Cardiac fibroblast (primary cell): Measurements from ENCODE around the gene TIAM1.

Experiments used
- DNase-seq, 2 donors: peaks; one replicate each; pipeline versions ENCODE4 v3.0.0 to v3.0.0-alpha.2; 2010; ENCODE audit warnings: low read depth in 2 of 2
- H3K4me3 ChIP-seq, 2 donors: replicated peaks in 1 of 2; 1 replicate in 1 of 2; 2 replicates in 1 of 2; pipeline ENCODE4 v1.5.1; 2011; ENCODE audit warnings: low read depth in 2 of 2, low read length in 2 of 2, mild to moderate bottlenecking in 2 of 2, moderate library complexity in 1 of 2
- TF ChIP-seq, protein P1 (sequence below): IDR thresholded peaks from one replicate; pipeline ENCODE4 v1.5.1; 2011; ENCODE audit warnings: low read depth, mild to moderate bottlenecking, low read length, inconsistent platforms

The TIAM1 gene

DNA sequence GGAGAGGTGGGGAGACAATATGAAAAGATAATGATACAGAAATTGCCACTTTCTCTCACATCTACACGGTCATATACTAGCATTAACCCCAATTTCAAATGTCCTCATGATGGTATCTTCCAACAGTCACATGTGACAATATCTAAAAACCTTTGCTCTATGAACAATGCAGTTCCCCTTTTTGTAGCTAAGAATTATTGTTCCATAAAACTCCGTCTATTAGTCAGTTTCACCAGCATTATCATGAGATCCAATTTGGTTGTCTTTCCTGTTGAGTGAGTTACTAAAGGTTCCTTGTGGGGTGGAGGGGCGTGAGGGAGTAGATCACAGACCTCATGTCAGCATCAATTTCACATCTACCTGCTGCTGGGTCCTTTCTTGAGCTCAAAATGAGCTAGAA, 1.7 kb downstream of the TIAM1 start:
- DNase-seq: no peak
- no peak overlapping the region for H3K4me3 ChIP-seq
- TF ChIP-seq, protein P1, sequence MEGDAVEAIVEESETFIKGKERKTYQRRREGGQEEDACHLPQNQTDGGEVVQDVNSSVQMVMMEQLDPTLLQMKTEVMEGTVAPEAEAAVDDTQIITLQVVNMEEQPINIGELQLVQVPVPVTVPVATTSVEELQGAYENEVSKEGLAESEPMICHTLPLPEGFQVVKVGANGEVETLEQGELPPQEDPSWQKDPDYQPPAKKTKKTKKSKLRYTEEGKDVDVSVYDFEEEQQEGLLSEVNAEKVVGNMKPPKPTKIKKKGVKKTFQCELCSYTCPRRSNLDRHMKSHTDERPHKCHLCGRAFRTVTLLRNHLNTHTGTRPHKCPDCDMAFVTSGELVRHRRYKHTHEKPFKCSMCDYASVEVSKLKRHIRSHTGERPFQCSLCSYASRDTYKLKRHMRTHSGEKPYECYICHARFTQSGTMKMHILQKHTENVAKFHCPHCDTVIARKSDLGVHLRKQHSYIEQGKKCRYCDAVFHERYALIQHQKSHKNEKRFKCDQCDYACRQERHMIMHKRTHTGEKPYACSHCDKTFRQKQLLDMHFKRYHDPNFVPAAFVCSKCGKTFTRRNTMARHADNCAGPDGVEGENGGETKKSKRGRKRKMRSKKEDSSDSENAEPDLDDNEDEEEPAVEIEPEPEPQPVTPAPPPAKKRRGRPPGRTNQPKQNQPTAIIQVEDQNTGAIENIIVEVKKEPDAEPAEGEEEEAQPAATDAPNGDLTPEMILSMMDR: no peak

DNA sequence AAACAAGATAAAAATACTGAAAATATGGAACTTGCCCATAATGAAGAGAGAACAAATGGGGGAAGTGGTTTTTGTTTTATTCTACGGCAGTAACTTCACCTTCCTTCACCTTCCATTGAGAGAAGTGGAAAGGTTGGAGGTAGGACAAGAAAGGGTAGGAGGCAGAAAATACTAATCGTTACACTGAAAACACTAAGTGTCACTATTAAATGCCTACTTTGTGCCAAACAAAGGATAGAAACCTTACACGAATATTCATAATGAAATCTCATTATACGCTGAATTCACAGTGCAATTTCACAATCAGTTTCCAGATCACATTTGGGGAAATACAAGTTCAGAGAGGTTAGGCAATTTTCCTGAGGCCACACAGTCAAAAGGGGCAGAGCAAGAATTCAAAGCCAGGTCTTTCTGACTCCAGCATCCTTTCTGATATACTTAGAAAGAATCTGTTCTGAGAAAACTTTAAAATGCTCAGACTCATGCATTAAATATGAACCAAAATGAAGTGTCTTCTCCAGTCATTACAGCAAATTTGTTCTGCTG, 3.0 kb downstream of the TIAM1 start:
- TF ChIP-seq, protein P1: no peak
- DNase-seq: no peak
- H3K4me3 ChIP-seq: no peak overlapping the region

DNA sequence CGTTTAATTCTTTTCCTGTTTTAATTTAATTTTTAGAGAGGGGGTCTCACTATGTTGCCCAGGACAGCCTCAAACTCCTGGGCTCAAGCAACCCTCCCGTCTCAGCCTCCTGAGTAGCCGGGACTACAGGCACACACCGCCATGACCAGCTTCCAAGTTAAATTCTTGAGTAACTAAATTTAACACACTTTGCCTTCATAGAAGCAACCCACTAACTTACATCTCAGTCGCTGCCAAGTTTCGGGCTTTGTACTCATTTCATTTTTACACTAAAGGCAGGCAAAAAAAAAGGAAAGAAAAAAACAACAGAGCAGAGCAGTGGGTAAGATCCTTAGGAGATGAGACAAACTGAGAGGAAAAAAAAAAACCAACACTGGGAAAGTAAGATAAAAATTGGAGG, 3.5 kb downstream of the TIAM1 start:
- TF ChIP-seq, protein P1: no peak
- no peak overlapping the region for H3K4me3 ChIP-seq
- DNase-seq: no peak

DNA sequence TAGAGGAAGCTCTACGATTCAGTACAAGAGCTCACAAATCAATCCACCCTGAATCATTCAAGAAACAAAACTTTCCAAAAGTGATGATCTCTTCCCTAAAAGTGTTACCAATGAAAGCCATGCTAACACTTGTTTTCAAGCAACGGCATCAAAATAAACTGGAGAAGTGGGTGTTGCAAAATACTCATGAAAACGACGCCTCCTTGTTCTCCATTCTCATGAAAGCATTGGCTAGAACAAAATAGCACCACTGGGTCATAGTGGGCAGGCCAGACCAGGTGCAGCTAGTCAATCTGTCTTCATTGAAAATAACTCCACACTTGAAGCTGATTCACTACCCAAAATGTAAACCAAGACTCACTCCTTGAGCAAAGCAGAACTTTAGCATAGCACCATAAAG, 4.3 kb downstream of the TIAM1 start:
- no peak overlapping the region for H3K4me3 ChIP-seq
- DNase-seq: no peak
- TF ChIP-seq, protein P1: no peak

DNA sequence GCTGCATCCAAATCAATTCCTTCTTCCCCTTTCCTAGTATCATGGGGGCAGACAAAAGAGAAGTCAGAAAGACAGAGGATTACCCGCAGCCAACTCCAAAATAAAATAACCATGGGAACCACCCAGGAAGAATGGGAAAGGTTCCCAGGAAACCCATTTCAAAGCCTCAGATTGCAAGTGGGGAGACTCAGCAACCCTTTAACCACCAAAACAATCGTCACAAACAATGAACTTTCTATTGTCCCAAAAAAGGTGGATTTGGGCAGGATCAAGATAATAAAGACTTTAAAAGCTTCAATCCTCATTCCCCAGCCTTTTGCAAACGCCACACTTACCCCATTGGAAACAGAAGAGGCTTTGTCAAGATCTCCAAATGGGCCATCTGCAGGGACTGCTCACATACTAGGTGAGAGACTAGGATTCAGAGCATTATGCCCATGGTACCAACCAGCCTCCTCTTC, 5.1 kb downstream of the TIAM1 start:
- no peak overlapping the region for H3K4me3 ChIP-seq
- TF ChIP-seq, protein P1: no peak

DNA sequence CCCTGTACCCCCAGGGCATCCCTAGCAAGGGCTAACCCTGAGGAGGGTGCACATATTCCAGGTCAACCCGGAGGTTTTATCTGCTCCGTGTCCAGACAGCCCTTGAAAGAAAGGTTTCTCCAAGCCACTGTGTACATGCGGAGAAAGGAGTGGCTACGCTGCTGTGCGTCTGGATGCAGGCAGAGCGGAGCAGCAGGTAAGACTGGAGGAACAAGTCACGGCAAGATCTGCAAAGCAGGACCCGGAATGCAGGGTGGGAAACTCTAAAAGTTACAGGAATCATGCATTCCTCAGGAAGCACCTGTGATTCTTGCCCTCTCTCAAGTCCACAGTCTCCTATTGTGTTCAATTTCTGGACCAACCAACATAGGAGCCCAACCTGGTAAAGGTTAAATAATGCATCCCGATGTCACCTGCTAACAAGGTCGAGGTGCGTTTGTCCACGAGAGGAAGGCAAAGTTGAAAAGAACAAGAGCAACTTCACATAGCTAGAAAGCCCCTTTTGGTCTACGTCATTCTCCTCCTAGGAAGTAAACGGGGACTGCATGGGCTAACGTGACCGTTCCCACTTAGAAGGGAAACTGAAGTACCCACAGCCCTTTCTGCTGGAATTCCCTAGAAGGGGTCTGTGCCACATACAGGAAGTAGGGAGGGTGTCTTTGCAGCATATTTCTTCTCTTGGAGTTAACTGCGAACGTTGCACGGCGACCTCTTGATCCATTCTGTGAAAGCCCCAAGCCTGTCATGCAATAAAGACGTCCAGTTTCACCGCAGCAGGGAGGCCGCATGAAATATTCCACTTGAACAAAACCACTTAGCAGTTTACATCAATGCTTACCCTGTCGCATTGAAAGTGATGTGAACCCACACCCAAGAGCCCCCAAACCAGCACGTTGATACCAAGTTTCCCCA, 5.8 kb downstream of the TIAM1 start:
- TF ChIP-seq, protein P1: no peak
- no peak overlapping the region for H3K4me3 ChIP-seq
- DNase-seq: no peak

More for the DNA sequence above, 5.1 kb downstream of the TIAM1 start:
- no peak for DNase-seq
